Stimulated activated naive CD4-positive, alpha-beta T cell (primary cell): ENCODE results near the gene SIX2.

Source experiments
- DNase-seq, 6 experiments: peaks; one replicate each; lab custom pipeline; 2025; lab: John Stamatoyannopoulos, UW

SIX2 gene

GRCh38 chr2:45000921-45001868, 8.1 kb downstream of the SIX2 start:
- no peak for DNase-seq

DNA sequence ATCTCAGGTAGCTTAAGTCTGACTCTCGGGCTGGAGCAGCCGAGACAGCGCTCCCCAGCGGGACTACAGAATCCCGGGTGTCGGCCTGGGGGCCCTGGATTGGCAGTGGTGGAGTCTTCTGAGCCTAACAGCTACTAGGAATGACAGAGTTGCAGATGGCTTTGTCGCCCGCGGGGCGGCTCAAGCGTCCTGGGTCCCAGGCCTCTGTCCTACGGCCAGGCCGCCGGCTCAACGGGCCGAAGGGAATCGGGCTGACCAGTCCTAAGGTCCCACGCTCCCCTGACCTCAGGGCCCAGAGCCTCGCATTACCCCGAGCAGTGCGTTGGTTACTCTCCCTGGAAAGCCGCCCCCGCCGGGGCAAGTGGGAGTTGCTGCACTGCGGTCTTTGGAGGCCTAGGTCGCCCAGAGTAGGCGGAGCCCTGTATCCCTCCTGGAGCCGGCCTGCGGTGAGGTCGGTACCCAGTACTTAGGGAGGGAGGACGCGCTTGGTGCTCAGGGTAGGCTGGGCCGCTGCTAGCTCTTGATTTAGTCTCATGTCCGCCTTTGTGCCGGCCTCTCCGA, 8.8 kb downstream of the SIX2 start:
- no peak for DNase-seq

DNA sequence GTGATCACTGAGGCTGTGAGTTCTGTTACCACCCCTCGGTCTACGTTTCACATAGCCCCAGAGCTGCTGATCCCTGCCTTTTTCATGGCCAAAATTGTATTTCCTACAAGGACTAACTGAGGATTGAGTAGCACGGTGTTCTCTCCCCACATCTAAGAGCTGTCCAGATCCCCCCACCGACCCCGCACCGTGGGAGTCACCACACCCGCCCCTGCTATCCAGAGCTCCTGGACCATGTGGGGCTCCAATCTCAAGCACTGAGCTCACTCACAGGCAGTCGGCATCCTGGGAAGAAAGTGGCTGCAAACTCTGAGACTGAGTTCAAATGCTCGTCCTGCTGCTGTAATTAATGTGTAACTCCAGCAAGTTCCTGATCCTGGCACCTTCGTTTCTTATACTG, 9.7 kb downstream of the SIX2 start:
- no peak for DNase-seq

GRCh38 chr2:44997963-44998362, 11.3 kb downstream of the SIX2 start:
- no peak for DNase-seq

- no peak for DNase-seq
Measured at GRCh38 chr2:44996356-44996755, 12.9 kb downstream of the SIX2 start.

DNA sequence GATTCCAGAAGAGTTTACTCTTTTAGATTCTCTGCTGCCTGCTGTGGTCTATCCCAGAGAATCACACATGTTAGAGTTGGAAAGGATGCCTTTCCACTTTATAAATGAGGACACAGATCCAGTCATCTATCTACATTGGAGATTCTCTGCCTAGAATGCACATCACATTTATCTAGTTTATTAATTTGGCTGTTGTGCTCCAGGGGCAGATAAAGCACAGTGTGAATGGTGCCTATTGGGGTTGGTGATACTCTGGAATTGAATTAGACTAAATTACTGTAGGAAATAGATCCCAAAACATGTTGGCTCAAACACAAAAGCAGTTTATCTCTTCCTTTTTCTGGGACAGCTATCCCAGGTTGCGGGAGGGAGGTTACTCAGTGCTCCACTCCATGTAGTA, 14.9 kb downstream of the SIX2 start:
- no peak for DNase-seq

DNA sequence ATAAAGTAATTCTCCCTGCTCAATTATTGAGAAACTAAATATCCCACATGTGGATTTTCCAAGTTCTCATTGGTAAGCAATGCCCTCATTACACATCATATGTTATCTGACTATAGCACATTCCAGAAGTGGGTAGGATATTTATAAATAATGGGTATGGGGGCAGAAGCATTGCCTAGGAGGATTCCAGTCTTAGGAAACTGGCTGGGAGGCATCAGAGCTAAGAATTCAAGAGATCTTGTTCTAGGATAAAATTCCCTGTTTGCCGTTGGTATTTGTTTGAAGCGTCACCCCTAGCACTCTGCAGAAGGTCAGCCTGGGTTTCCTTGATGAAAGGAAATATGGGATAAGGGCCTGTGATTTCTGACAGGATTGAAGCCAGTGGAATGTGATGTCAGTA, 20.1 kb downstream of the SIX2 start:
- DNase-seq = no peak

- no peak for DNase-seq
Measured at GRCh38 chr2:44983836-44984604, 25.2 kb downstream of the SIX2 start.

- peak; percentile 6 to 66 (median 32) for DNase-seq
Measured at GRCh38 chr2:44981714-44982108, 27.5 kb downstream of the SIX2 start.

DNA sequence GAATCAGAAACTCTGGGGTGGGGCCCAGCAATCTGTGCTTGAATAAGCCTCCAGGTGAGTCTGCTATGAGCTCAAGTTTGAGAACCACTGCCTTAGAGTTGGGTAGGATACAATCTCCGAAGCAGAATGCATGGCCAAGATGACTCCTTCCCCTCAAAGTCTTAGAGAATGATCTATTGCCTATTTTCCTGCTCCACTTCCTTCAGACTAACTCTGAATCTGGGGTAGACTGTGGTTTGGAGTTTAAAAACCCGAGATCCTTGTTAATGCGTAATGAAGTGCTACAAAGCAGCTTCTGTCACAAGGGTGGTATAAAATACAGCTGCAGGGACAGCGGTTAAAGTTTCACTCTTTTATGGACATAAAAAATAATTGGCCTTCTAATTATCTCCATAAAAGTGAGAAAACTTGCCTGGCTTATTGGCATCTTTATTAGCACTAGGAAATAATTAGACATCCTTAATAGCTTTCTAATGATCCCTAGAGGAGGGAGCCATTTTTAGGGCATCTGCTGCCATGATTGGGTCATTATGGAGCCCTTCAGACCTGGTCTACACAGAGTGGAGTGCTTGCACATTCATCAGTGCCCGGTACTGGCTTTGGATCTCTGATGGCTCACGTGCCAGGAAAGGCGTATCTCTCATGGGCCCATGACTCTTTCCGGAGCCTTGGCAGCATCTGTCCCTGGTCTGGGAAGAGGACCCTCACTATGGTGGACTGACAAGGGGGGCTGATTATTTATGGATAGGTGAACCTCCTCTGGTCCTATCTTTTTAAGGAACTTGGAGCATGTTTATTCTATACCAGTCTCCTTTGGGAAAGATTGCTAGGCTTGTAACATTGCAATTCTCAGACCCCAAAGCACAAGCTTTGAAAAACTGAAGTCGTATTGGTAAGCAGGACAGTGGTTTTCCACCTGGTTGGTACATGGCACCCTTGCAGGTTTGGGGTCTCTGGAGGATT, 28.2 kb downstream of the SIX2 start:
- DNase-seq = no peak

GRCh38 chr2:44979581-44979980, 29.7 kb downstream of the SIX2 start:
- DNase-seq = no peak

DNA sequence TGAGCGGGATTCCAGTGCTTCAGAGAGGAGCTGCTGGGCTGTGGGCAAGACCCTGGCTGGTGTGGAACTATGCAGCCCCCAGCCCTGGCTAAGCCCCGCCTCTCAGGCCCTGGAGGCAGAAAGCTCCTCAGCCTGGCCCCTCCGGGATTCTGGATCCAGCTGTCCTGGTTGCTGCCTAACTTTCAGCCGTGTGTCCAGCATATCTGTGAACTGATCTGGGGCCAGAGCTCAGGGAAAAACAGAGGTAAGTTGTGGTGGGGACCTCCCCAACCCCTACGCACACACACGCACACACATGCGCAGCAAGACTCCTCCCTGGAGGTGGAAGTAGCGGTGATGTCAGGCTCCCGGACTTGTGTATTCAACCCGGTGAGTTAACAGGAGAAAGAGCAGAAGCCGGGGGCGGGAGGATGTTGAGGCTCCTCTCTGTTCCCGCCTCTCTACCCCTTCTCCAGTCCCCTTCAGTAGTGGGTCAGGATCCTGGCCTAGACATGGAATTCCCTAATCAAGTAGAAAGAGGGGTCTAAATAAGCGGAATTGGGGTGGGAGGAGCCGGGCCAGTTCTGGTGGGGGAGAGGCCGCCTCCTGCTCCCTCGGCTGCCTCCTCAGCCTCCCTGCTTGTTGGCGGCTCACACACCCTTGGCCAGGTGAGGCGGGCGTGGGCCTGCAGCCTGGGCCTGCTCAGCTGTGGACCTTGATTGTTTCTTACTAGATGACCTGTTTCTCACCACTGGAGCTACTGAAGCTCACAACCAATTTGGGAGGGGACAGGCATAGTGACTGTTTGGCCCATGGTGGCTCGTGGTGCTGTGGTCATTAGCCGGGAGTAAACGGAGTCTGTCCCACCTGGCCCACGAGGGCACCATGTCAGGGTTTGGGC, 33.4 kb downstream of the SIX2 start:
- no peak for DNase-seq

GRCh38 chr2:44974064-44974715, 35.1 kb downstream of the SIX2 start:
- DNase-seq = no peak

GRCh38 chr2:44972771-44973535, 36.3 kb downstream of the SIX2 start:
- DNase-seq = no peak

GRCh38 chr2:44970846-44971450, 38.3 kb downstream of the SIX2 start:
- no peak for DNase-seq

- DNase-seq = no peak
Measured at GRCh38 chr2:44969936-44970335, 39.3 kb downstream of the SIX2 start.

GRCh38 chr2:44967727-44968432, 41.4 kb downstream of the SIX2 start:
- no peak for DNase-seq

DNA sequence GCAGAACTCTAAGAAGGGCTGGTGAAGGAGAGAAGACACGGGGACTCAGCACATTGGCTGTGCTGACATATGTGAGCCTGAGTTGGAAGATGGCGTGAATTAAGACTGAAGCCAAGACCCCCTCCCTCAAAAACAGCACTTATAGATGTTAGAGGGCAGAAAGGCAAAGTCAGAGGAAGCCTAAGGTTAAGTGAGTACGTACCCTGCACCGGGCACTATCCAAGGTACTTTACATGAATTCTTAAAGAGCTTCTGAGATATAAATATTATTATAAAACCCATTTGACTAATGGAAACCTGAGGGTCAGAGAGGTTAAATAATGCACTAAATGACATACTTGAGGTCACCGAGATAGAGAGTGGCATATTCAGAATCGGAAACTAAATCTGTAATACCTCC, 42.2 kb downstream of the SIX2 start:
- DNase-seq = no peak
